Middle frontal gyrus (tissue), 1 donor: ENCODE results near the gene NADK.

Source experiments
- DNase-seq: peaks from one replicate; pipeline ENCODE4 v3.0.0-alpha.2; 2015; ENCODE audit warnings: low spot score; ENCODE audit errors: extremely low spot score

NADK gene

GRCh38 chr1:1786836-1787605, 8.8 kb upstream of the NADK start:
- DNase-seq, result no peak

DNA sequence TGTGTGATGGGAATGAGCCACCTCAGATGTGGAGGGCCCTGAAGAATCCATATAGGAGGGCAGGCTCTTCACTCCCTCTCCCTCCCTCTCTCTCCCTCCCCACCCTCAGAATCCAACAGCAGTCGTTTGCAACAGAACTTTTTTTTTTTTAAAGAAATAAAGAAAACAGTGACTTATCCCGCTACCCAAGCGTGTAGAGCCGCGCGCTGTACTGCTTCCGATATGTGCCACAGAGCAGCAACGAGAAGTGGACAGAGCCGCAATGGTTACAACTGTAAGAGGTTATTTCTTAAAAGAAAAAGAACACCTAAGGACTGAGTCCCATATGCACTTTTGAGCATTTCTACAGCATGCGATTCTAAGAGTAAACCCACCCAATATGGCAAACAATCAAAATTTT, 7.4 kb upstream of the NADK start:
- no peak for DNase-seq

DNA sequence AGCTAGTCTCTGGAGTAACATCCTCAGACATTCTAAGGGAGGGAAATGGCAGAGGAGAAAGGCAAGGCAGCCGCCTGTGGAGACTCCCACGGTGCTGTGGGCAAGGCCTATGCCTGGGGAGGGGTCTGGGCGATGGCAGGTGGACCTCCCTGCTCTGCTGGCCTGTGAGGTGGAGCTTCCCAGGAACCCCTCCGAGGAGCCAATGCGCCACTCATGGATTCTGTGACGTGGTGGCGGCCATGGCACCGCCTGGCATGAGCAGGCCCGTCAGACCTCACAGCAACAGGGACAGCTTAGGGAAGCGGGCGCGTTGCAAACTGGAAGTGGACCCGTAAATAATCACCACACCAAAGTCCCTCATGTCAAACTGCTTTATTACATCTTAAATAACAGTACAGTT, 6.7 kb upstream of the NADK start:
- no peak for DNase-seq

GRCh38 chr1:1783320-1783719, 5.0 kb upstream of the NADK start:
- no peak for DNase-seq

DNA sequence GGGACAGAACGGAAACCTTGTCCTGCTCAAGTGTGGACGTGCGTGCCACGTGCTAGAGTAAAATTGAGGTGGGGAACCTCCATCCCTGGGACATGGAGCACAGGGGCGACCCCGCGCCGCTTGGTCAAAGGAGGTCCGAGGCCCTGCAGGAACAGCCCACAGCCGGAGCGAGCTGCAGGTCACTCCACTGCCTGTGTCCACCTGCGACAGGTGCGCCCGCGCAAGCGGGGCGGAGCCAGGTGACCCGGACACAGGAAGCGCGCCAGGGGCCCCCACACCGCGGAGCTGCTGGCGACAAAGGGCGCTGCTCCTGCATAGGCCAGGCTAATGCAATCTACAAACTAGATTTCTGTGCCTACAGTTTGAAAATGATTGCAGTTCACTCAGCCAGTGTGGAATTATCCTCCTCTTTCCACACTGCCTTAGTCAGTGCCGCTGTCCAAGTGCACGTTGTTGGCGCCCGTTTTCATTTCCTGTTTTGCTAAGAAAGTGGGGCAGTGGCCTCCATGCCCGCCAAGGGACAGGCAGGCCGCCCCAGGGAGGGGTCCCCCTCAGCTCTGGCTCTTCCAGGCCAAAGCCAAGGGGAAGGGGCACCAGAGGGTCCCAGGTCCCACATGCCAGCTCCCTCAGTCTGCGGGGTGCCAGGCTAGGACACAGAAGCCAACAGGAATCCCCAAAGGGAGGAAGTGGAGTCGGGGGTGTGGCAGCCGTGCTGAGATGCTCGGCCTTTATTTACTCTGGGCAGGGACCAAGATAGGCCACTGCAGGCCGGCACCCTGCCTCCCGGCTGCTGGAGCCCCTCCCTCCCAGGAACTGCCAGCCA, 4.3 kb upstream of the NADK start:
- no peak for DNase-seq

GRCh38 chr1:1781526-1781903, 3.2 kb upstream of the NADK start:
- DNase-seq, result no peak

DNA sequence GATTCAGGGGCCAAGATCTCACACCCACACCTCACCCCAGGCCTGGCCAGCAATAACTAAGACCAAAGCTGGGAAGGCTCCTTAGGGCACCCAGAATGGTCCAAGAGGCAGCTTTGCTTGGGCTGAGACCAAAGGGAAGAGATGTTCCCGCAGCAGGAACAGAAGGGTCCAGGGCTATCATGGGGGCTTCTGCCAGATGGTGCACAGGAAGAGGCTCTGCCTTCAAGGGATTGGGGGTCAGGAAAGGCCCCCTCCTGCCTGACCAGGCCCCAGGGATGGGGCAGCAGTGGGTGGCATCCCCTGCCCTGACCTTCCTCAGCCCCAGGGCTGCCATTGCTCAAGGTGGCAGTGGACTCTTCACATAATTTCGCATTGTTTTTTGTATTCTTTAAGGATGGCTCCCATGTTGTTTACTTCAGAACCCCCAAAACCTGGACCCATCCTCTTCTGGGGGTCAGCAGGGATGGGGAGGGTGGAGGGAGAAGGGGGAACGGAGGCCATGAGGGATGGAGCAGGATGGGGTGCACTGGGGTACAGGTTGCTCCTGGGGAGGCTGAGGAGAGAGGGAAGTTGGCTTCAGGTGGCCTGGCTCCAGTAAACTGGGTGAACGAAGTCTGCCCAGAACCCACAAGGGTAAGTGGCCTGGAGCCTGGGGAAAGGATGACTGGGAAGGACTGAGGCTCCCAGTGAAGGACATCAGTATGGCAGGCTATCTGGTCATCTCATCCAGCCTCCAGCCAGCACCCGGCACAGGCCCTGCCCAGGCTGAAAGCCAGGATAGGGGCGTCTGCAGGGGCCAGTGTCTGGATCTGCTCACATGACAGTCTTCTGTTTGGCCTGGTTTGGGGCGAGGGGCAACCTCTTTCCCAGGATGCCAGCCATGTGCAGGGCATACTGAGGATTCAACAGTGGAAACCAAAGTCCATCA, 2.6 kb upstream of the NADK start:
- no peak for DNase-seq

GRCh38 chr1:1779691-1780597, 1.7 kb upstream of the NADK start:
- DNase-seq, result no peak

- DNase-seq, result no peak
These were observed 1.0 kb upstream of the NADK start for GRCh38 chr1:1779320-1779675.

DNA sequence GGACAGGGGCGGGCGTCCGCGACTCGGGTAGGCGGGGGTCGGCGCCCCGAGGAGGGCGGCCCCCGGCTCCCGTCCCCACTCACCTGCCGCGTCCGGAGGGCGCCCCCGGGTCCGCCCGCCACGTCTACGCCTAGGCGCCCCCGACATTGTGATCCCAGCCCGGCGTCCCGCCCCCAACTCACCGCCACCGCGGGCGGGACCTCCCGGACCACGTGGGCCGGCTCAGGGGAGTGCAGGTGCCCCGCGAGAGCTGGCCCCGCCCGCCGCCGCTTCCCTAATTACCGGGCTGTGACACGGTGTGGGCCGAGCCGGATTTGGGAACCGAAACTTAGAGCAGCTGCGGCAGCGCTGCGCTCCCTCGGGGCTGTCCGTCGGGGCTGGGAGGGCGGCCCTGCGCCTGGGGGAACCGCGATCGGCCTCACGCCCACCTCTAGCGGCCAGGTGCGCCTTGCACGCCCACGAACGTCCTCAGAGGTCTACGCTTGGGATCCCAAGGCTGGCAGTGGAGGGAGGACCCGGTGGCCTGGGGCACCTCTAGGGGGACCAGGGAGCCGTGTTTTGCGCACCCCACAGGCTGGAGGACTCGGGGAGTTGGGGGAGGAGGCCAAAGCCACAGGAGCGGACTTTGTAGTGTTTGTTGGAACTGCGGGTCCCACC, 521 bp upstream of the NADK start:
- no peak for DNase-seq

GRCh38 chr1:1777583-1777899, 729 bp downstream of the NADK start:
- DNase-seq, result no peak

DNA sequence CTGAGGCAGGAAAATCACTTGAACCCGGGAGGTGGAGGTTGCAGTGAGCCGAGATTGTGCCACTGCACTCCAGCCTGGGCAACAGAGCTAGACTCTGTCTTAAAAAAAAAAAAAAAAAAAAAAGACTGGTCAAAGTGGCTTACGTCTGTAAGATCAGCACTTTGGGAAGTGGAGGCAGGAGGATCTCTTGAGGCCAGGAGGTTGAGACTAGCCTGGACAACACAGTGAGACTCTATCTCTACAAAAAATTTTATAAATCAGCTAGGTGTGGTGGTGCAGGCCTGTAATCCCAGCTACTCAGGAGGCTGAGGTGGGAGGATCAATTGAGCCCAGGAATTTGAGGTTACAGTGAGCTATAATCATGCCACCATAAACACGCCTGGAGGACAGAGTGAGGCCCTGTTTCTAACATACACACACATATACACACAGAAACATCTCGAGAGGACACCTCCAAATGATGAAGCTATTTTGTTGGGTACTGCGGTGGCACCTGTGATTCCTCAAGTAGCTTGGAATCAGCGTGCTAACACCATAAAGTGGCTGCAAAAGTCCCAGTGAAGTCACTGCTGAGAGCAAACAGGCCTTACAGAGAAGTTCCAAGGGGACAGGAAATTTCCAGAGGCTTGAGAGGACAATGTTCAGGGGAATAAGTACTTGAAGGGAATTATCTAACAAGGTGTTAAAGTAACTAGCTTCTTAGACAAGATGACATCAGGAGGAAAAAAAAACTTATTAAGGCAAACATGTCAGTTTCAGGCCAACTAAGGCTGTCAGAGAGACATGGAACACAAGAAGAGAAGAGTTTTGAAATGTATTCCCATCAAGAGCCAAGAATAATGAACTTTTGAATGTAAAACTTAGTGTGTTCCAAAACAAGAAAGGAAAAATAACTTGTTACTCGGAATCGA, 1.3 kb downstream of the NADK start:
- no peak for DNase-seq

GRCh38 chr1:1775327-1776226, 2.7 kb downstream of the NADK start:
- DNase-seq, result no peak

- no peak for DNase-seq
These were observed 4.4 kb downstream of the NADK start for GRCh38 chr1:1773874-1774273.

DNA sequence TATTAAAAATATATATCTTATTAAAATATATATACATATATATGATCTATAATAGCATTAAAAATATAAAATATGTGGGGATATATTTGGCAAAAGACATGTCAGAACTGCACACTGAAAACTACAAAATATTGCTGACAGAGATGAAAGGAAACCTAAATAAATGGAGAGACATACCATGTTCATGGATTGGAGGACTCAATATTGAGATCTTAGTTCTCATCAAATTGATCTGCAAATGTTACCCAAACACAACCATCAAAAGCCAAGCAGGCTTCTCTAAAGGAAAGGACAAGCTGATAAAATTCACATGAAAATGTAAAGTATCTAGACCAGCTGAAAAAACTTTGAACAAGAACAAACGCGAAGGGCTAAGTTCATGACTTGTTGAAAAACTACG, 7.2 kb downstream of the NADK start:
- DNase-seq, result no peak

- DNase-seq, result no peak
These were observed 8.2 kb downstream of the NADK start for GRCh38 chr1:1770102-1770501.

- DNase-seq, result no peak
These were observed 9.8 kb downstream of the NADK start for GRCh38 chr1:1768249-1768992.
